Endothelial cell of umbilical vein (primary cell): ENCODE data around the gene SLC9B2. TPM values are rescaled to one million over a fixed set of nuclear protein-coding genes. Genes with fewer than 3 reads are reported as not detected.

ENCODE experiments used
- BruUV-seq: library from RNA; stranded (reverse); fragments of 400-500 nt; replicated peaks from 2 replicates; lab custom pipeline; 2021; lab: Mats Ljungman, UMichigan
- CTCF ChIA-PET: fragments of 300-600, 350-600 bp; sonication (Branson Sonifier 250); formaldehyde crosslinking; loops from one replicate; lab custom pipeline; 2021; ENCODE audit warnings: antibody characterized with exemption, inconsistent platforms; lab: Charles Lee
- POLR2A ChIA-PET: fragments of 300-600, 350-600 bp; sonication (Branson Sonifier 250); formaldehyde crosslinking; loops from one replicate; lab custom pipeline; 2021; ENCODE audit warnings: antibody characterized with exemption, inconsistent platforms; lab: Charles Lee
- DNase-seq: peaks from one replicate; pipeline ENCODE4 v3.0.0-alpha.2; 2011; ENCODE audit warnings: low read depth, low spot score
- FAIRE-seq: peaks from 2 replicates; lab custom pipeline; 2011; peaks lifted over from hg19 to GRCh38; lab: Jason Lieb, UNC
- H2AFZ ChIP-seq: 2 replicates; pipeline ENCODE4 v1.6.0; 2012; ENCODE audit warnings: low read depth, low read length, control low read depth, inconsistent platforms
- H3K27ac ChIP-seq: 2 replicates; pipeline ENCODE4 v1.5.1; 2011; ENCODE audit warnings: low read depth, mild to moderate bottlenecking, control low read depth, low read length, moderate library complexity; ENCODE audit not compliant: insufficient read depth
- H3K27me3 ChIP-seq, 2 experiments: 2 replicates each; pipeline versions ENCODE4 v1.6.0 to v1.6.1; 2011; ENCODE audit warnings: low read length in 2 of 2, mixed read lengths in 1 of 2; ENCODE audit not compliant: control insufficient read depth in 2 of 2, insufficient read depth in 2 of 2
- H3K36me3 ChIP-seq, 2 experiments: 2 replicates in 1 of 2; 3 replicates in 1 of 2; pipeline ENCODE4 v1.5.1; 2011; ENCODE audit warnings: low read length in 2 of 2, mild to moderate bottlenecking in 1 of 2, moderate library complexity in 1 of 2; ENCODE audit not compliant: control insufficient read depth in 2 of 2, insufficient read depth in 2 of 2; ENCODE audit errors: extremely low read depth in 1 of 2
- H3K4me1 ChIP-seq: 3 replicates; pipeline ENCODE4 v1.5.1; 2011; ENCODE audit warnings: mild to moderate bottlenecking, low read length; ENCODE audit not compliant: control insufficient read depth, insufficient read depth; ENCODE audit errors: extremely low read depth
- H3K4me2 ChIP-seq: 2 replicates; pipeline ENCODE4 v1.6.1; 2011; ENCODE audit warnings: low read length, control low read depth, mixed read lengths; ENCODE audit not compliant: insufficient read depth
- H3K4me3 ChIP-seq, 3 experiments: fragments of 200-600 bp in 1 of 3; sonication (generic), shearing (Covaris generic) in 1 of 3; replicated peaks in 1 of 3; 2 replicates each; pipeline ENCODE4 v1.5.1; 2011 to 2016; ENCODE audit warnings: control low read depth in 3 of 3, low read length in 3 of 3, mild to moderate bottlenecking in 2 of 3, inconsistent platforms in 1 of 3, low read depth in 1 of 3, moderate library complexity in 1 of 3; ENCODE audit not compliant: insufficient read depth in 1 of 3
- H3K79me2 ChIP-seq: 2 replicates; pipeline ENCODE4 v1.6.0; 2012; ENCODE audit warnings: low read length, inconsistent platforms; ENCODE audit not compliant: control insufficient read depth, insufficient read depth
- H3K9ac ChIP-seq: replicated peaks from 2 replicates; pipeline ENCODE3; 2011; ENCODE audit warnings: low read length, control low read depth; ENCODE audit not compliant: insufficient read depth; ENCODE audit errors: extremely low read depth
- H3K9me1 ChIP-seq: replicated peaks from 3 replicates; pipeline ENCODE4 v1.6.0; 2011; ENCODE audit warnings: mild to moderate bottlenecking, low read length; ENCODE audit not compliant: control insufficient read depth, insufficient read depth; ENCODE audit errors: extremely low read depth
- H3K9me3 ChIP-seq: replicated peaks from 2 replicates; pipeline ENCODE4 v1.5.1; 2012; ENCODE audit warnings: low read length, inconsistent platforms; ENCODE audit not compliant: control insufficient read depth, insufficient read depth
- H4K20me1 ChIP-seq: replicated peaks from 2 replicates; pipeline ENCODE3; 2011; ENCODE audit warnings: mild to moderate bottlenecking, low read length; ENCODE audit not compliant: control insufficient read depth, insufficient read depth; ENCODE audit errors: extremely low read depth
- EZH2 ChIP-seq: IDR thresholded peaks from 2 replicates; pipeline ENCODE4 v1.6.1; 2012; ENCODE audit warnings: borderline replicate concordance, low read depth, mild to moderate bottlenecking, moderate library complexity, low read length, inconsistent platforms; ENCODE audit not compliant: severe bottlenecking
- FOS ChIP-seq: IDR thresholded peaks from 2 replicates; pipeline ENCODE4 v1.6.1; 2011; ENCODE audit warnings: mild to moderate bottlenecking, low read length, moderate library complexity, borderline replicate concordance; ENCODE audit not compliant: insufficient read depth
- POLR2A ChIP-seq: IDR thresholded peaks from 2 replicates; pipeline ENCODE4 v1.6.1; 2012; ENCODE audit warnings: low read depth, mild to moderate bottlenecking, control low read depth, low read length
- POLR2AphosphoS5 ChIP-seq: IDR thresholded peaks from 2 replicates; pipeline ENCODE4 v1.6.1; 2012; ENCODE audit warnings: low read depth, mild to moderate bottlenecking, control low read depth, low read length, moderate library complexity; ENCODE audit not compliant: insufficient read depth
- dilution Hi-C: fragments of 300-500 bp; cut with MboI; formaldehyde crosslinking; loops from one replicate; pipeline ENCODE4 v1.15.0; 2019; ENCODE audit warnings: low sequenced_read_pairs; ENCODE audit not compliant: extremely low pct_ligation_motif_present
- intact Hi-C: fragments of 100-400 bp; cut with micrococcal nuclease; formaldehyde crosslinking; loops from one replicate; pipeline ENCODE4 v1.10.0; 2022
- polyA plus RNA-seq, 4 experiments: library from polyadenylated mRNA; depleted of rRNA in 3 of 4; stranded (reverse) in 3 of 4; unstranded in 1 of 4; fragments of >200 nt; gene quantifications; 2 replicates each; pipeline versions ENCODE4 v1.2.1 to v1.2.3, GENCODE V29; 2011 to 2012; ENCODE audit warnings: missing spikeins in 1 of 4
- total RNA-seq: library from RNA; stranded (reverse); gene quantifications from 2 replicates; pipeline ENCODE4 v1.2.3, GENCODE V29; 2021
- TF ChIP-seq, protein P1 (sequence below), 2 donors: IDR thresholded peaks; 1 replicate in 1 of 2; 2 replicates in 1 of 2; pipeline ENCODE4 v1.5.1; 2011; ENCODE audit warnings: low read length in 2 of 2, mild to moderate bottlenecking in 2 of 2, moderate library complexity in 2 of 2, control low read depth in 1 of 2, inconsistent platforms in 1 of 2, low read depth in 1 of 2; ENCODE audit not compliant: insufficient read depth in 1 of 2; ENCODE audit errors: extremely low read depth in 1 of 2

Gene SLC9B2
- total and polyA plus RNA-seq, 2 donors (not counting 3 experiments of a cell fraction or from before 2014, with no cell fraction given): 9.6 to 23.5 TPM

DNA sequence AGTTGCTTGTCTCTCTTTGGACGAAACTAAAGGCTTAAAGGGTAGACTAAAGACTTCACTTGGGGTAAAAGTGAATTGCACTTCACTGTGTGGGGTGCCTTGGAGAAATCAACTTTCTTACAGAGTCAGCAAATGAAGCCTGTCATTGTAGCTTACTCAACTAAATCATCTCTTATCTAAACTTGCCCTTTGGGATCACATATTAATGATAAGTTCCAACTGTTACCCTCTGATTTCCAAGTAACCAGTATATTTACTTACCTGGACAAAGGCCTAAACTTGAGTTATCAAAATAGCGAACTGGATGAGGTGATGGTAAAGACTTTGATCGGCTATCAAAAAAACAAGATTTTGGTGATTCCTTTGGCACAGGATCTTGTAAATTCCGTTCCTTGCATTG lies 32.0 kb upstream of the SLC9B2 start:
- TF ChIP-seq, protein P1, sequence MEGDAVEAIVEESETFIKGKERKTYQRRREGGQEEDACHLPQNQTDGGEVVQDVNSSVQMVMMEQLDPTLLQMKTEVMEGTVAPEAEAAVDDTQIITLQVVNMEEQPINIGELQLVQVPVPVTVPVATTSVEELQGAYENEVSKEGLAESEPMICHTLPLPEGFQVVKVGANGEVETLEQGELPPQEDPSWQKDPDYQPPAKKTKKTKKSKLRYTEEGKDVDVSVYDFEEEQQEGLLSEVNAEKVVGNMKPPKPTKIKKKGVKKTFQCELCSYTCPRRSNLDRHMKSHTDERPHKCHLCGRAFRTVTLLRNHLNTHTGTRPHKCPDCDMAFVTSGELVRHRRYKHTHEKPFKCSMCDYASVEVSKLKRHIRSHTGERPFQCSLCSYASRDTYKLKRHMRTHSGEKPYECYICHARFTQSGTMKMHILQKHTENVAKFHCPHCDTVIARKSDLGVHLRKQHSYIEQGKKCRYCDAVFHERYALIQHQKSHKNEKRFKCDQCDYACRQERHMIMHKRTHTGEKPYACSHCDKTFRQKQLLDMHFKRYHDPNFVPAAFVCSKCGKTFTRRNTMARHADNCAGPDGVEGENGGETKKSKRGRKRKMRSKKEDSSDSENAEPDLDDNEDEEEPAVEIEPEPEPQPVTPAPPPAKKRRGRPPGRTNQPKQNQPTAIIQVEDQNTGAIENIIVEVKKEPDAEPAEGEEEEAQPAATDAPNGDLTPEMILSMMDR (IDR thresholded peaks at IDR 0.05; ENCODE audit: extremely low read depth in 1 of 2, insufficient read depth in 1 of 2, low read depth in 1 of 2, low read length in 2 of 2): no peak
- TF ChIP-seq FOS (no peak), POLR2A (no peak), POLR2AphosphoS5 (no peak), EZH2 (no peak)
- Histone ChIP-seq H3K79me2 (no peaks in the 10 kb centered on the region), H3K4me1 (no peaks in the 10 kb centered on the region), H3K4me3 (no peak overlapping the region), H3K27ac (no peak overlapping the region), H3K9ac (no peak overlapping the region), H4K20me1 (no peaks in the 10 kb centered on the region), H3K36me3 (peaks cover 3 to 5% of the 10 kb centered on the region in 2 experiments), H3K27me3 (no peaks in the 10 kb centered on the region), H2AFZ (no peak overlapping the region), H3K9me3 (no peaks in the 10 kb centered on the region), H3K9me1 (no peaks in the 10 kb centered on the region), H3K4me2 (no peak overlapping the region)
- intact Hi-C loops: no loop called here
- CTCF ChIA-PET: no interaction called here
- BruUV-seq: no TSS peak
- DNase-seq: no peak
- dilution Hi-C loops: no loop called here
- FAIRE-seq: no peak
- POLR2A ChIA-PET: no interaction called here
